GM10248 (cell line): ENCODE results near the gene UBXN7.
"Not testable (repeated sequence)": the region's sequence is repeated elsewhere in the genome, so short reads cannot be mapped to it uniquely, and the experiment has no call there.

ENCODE experiments used
- CTCF ChIA-PET: fragments of 300-600 bp; sonication (Branson Sonifier 250); formaldehyde crosslinking; extraction: SDS; loops from one replicate; lab custom pipeline; 2021; ENCODE audit warnings: antibody characterized with exemption; lab: Yijun Ruan, JAX
- POLR2A ChIA-PET: fragments of 350-650 bp; sonication (Branson Sonifier 250); formaldehyde crosslinking; extraction: SDS; loops from one replicate; lab custom pipeline; 2020; ENCODE audit warnings: antibody characterized with exemption; lab: Yijun Ruan, JAX
- DNase-seq: peaks from one replicate; pipeline ENCODE4 v3.0.0; 2012; ENCODE audit errors: extremely low spot score
- TF ChIP-seq, protein P1 (sequence below): IDR thresholded peaks from 2 replicates; pipeline ENCODE4 v1.5.1; 2012; ENCODE audit warnings: mild to moderate bottlenecking, low read depth; ENCODE audit errors: extremely low read depth, missing control alignments, control extremely low read depth

The UBXN7 gene, protein sequence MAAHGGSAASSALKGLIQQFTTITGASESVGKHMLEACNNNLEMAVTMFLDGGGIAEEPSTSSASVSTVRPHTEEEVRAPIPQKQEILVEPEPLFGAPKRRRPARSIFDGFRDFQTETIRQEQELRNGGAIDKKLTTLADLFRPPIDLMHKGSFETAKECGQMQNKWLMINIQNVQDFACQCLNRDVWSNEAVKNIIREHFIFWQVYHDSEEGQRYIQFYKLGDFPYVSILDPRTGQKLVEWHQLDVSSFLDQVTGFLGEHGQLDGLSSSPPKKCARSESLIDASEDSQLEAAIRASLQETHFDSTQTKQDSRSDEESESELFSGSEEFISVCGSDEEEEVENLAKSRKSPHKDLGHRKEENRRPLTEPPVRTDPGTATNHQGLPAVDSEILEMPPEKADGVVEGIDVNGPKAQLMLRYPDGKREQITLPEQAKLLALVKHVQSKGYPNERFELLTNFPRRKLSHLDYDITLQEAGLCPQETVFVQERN

DNA sequence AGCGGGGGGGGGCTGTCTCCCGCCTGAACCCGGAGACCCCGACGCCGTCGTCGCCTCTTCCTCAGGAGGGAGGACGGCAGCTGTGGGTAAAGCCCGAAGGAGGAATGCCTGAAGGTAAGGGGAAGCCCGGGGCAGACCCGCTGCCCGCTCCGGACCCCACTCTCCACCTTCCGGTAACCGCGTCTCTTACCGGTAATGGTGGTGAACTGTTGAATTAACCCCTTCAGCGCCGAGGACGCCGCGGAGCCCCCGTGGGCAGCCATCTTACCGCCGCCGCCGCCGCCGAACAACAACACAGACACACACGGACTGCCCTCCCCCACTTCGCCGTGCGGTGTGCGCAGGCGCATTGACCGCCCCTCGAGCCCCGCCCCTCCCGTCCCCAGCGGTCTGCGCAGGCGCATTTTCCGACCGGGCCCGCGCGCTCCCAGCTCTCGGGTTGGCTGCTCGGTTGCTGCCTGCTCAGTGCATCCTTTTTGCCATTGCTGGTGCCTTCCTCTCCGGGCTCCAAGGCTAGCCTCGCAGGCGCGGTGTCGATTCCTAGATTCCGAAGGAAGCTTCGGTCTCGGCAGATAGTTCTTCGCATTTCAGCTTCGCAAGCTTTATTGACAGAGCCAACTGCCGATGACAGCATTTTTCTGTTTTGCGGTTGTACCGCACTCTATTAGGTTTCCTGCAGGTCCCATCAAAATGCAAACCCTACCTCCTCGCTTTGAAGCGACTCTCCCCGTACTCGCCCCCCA is at the start of gene UBXN7:
UBXN7 (minus strand) TSS at position 291 of the 743 bp plus-strand sequence; CDS start at position 263, 28 bp downstream.
- ChIA-PET POLR2A (interaction anchor here (0.6 to 0.7 kb wide), 3 partner anchors 143 to 977 kb away, joined by 3 to 8 read pairs (median 4); no protein-coding TSS in a partner anchor), CTCF (interaction anchor here (1.1 to 1.5 kb wide), 2 partner anchors 54 to 97 kb away, joined by 3 to 4 read pairs; no protein-coding TSS in a partner anchor)
- TF ChIP-seq, protein P1, sequence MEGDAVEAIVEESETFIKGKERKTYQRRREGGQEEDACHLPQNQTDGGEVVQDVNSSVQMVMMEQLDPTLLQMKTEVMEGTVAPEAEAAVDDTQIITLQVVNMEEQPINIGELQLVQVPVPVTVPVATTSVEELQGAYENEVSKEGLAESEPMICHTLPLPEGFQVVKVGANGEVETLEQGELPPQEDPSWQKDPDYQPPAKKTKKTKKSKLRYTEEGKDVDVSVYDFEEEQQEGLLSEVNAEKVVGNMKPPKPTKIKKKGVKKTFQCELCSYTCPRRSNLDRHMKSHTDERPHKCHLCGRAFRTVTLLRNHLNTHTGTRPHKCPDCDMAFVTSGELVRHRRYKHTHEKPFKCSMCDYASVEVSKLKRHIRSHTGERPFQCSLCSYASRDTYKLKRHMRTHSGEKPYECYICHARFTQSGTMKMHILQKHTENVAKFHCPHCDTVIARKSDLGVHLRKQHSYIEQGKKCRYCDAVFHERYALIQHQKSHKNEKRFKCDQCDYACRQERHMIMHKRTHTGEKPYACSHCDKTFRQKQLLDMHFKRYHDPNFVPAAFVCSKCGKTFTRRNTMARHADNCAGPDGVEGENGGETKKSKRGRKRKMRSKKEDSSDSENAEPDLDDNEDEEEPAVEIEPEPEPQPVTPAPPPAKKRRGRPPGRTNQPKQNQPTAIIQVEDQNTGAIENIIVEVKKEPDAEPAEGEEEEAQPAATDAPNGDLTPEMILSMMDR, result no peak
- DNase-seq, result peak; percentile 99

DNA sequence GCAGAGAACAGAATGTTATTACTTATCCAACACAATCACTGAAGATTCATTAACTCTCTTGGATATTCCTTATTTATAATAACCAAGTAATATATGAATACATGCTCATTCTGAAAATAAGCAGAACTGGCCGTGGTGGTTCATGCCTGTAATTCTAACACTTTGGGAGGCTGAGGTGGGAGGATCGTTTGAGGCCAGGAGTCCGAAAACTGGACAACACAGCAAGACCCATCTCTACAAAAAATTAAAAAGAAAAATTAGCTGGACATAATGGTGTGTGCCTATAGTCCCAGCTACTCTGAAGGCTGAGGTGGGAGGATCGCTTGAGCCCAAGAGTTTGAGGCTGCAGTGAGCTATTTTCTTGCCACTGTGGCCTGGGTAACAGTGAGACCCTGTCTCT is 45.5 kb upstream of the UBXN7 start:
- no peak for DNase-seq
- ChIA-PET POLR2A (no interaction called here), CTCF (interaction anchor here (1.5 kb wide), 1 partner anchor 9 kb away, joined by 3 read pairs; no protein-coding TSS in a partner anchor)
- TF ChIP-seq, protein P1, result no peak

DNA sequence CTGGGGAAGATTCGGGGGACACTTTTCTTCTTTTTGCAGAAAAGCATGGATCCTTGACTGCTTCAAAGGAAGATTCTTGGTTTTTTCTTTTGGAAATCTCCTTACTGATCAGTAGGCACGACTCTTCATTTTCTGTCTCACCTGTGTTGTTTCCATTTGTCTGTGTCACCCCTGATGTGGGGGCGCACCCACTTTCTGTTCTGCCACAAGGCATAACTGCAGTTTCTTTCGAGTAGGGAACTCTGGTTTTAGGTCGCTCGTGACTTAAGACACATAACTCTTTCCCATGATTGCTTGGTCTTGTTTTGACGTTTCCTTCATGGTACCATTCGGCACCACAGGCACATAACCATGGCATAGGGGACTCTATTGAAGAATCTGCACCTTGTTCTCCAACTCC is 40.1 kb upstream of the UBXN7 start:
- DNase-seq, result no peak
- ChIA-PET CTCF (interaction anchor here (1.3 to 2.2 kb wide), 2 partner anchors 8 to 57 kb away, joined by 6 to 9 read pairs; no protein-coding TSS in a partner anchor), POLR2A (no interaction called here)
- TF ChIP-seq, protein P1, result no peak

DNA sequence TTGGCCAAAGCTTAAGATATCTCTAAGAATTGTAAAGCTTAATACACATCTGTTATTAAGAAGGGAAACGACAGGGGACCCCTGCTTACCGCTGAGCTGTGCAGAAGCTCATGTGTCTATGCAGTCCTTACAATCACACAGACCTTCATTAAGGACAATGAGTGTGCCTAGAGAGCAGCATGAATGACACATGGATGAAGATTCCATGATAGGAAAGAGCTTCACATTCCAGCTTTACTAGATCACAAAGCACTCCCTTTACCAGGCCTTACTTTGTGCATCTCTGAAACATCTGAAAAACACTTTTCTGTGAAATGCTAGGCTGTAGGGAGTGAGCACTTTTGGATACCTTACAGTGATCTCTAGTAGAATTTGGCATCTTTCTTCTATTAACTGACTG is 39.3 kb upstream of the UBXN7 start:
- TF ChIP-seq, protein P1, result no peak
- DNase-seq, result no peak
- ChIA-PET POLR2A (no interaction called here), CTCF (interaction anchor here (0.8 to 1.0 kb wide), 2 partner anchors 15 to 218 kb away, joined by 3 read pairs; no protein-coding TSS in a partner anchor)

DNA sequence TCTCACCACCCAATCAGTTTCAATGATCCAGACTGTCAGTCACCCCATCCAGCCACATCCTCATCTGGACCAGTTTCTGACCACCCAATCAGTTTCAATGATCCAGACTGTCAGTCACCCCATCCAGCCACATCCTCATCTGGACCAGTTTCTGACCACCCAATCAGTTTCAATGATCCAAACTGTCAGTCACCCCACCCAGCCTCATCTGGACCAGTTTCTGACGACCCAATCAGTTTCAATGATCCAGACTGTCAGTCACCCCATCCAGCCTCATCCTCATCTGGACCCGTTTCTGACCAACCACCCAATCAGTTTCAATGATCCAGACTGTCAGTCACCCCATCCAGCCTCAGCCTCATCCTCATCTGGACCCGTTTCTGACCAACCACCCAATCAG is 38.0 kb upstream of the UBXN7 start:
- DNase-seq, CTCF ChIA-PET: not testable (repeated sequence)

DNA sequence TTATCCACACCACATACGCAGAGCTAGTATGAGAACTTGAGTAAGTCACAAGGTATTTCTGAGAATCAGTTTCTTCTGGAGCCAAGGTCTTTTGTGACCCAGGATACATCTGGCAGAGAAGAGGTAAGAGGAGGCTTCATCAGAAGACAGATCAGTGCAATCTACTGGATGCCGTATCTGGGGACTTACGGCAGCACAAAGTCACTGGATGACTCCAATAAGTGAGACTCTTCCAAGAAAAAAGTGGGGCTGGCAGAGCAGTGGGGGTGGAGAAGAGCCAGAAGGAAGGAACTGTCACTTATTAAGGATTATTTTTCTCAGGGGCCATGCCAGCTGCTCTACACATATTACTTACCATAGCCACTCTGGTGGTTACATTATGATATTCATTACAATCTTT is 31.6 kb upstream of the UBXN7 start:
- CTCF ChIA-PET, result interaction anchor here (1.7 kb wide), 1 partner anchor 10 kb away, joined by 9 read pairs; no protein-coding TSS in a partner anchor
- TF ChIP-seq, protein P1, result no peak
- POLR2A ChIA-PET, result no interaction called here
- DNase-seq, result no peak

More for the DNA sequence above, 38.0 kb upstream of the UBXN7 start:
- POLR2A ChIA-PET, result not testable (repeated sequence)

DNA sequence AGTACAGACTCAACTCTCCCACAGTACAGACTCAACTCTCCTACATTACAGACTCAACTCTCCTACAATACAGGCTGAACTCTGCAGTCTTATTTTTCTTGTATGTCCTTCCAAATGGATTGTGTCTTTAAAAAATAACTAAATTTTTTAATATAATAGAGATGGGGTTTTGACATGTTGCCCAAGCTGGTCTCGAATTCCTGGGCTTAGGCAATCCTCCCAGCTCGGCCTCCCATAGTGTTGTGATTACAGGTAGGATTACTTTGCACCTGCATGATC is 31.2 kb upstream of the UBXN7 start:
- ChIA-PET POLR2A (no interaction called here), CTCF (interaction anchor here (1.7 kb wide), 1 partner anchor 10 kb away, joined by 9 read pairs; no protein-coding TSS in a partner anchor)
- no peak for DNase-seq
- TF ChIP-seq, protein P1, result no peak

DNA sequence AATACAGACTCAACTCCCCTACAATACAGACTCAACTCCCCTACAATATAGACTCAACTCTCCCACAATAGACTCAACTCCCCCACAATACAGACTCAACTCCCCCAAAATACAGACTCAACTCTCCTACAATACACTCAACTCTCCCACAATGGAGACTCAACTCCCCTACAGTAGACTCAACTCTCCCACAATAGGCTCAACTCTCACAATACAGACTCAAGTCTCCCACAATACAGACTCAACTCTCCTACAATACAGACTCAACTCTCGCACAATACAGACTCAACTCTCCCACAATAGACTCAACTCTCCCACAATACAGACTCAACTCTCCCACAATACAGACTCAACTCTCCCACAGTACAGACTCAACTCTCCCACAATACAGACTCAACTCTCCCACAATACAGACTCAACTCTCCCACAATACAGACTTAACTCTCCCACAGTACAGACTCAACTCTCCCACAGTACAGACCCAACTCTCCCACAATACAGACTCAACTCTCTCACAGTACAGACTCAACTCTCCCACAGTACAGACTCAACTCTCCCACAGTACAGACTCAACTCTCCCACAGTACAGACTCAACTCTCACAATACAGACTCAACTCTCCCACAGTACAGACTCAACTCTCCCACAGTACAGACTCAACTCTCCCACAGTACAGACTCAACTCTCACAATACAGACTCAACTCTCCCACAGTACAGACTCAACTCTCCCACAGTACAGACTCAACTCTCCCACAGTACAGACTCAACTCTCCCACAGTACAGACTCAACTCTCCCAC is 30.7 kb upstream of the UBXN7 start:
- POLR2A ChIA-PET, DNase-seq: not testable (repeated sequence)
- CTCF ChIA-PET, result interaction anchor here (1.7 kb wide), 1 partner anchor 11 kb away, joined by 9 read pairs; no protein-coding TSS in a partner anchor
